UCSD-AML1 (cell line): ENCODE data around the gene RAPGEF4.

Experiments
- DNase-seq: peaks from one replicate; lab custom pipeline; 2025; ENCODE audit not compliant: unreplicated experiment; lab: John Stamatoyannopoulos, UW

The RAPGEF4 gene

DNA sequence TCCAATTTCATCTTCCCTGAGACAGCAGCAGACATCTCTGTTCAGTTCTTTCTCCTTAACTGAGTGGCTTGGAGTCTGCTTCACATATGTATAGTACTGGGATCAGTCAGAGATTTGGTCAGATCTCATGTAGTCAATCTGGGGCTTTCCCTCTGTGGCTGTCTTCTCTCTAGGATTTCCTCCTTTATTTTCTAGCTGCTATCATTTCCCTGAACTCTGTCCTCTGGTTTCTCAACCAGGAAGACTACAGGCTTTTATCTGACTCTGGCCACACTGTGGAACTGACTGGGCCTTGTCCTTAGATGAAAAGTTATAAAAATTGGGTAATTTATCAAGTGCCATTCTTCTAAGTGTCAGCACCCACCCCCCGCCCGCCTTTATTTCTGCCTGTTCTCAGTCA is 121.0 kb downstream of the RAPGEF4 start:
- DNase-seq = no peak

DNA sequence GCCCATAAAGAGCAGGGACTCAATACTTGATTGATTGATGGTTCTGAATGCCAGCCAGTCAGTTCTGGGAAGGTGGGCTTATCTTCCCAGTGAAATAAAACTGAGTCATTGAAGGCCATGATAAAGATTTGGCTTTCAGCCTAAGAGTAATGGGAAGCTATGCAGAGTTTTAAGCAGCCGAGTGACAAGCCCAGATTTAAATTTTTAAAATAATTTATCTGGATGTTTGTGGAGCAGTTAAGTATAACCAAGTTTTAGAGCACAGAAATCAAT is 122.8 kb downstream of the RAPGEF4 start:
- DNase-seq = no peak

DNA sequence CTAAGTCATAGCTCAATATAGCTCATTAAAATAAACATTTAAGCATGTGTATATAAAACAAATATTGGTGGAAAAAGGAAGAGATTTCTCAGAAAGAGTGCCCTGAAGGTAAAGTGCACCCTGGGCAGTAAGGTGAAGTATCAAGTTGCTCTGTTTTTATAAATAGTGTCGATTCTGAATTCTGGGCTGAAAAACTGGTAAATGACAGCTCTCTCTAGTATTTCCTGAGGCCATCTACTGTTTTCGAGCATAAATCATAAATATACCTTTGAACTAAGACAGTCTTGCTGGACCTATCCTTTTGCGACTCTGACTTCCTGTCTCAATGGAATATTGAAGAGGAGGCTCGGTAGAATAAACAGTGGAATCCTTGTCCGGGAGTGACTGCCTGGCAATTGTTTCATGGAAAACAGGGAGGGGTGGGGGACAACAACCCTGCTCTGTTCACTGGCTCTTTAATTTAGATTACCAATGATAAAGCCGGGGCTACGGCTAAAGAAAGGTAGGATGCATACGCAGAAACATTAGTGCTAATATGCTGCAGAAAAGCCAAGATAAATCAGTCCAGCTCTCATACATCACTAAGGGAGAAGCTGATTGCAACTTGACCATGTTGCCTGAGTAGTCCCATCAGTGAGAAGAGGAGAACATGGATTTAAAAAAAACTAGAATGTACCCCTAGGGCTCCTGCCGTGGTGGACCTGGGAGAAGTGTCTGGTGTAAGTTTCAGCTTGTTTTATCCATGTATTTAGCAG is 124.1 kb downstream of the RAPGEF4 start:
- DNase-seq = no peak

DNA sequence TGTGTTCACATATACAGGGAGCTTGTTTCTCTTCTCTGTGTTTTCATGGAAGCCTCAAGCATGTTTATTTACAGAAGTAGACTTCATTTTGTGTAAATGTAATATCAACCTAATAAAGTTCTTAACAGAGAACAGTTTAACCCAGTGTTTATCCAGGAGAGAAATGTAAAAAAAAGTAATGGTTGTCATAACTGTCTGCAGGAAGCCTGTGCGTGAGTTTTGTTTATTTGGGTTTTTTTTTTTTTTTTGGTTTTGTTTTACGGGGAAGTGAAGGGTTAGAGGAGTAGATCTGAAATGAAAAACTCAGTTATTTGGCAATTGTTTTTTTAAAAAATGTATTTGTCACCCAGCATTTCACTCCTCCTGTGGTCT is 124.7 kb downstream of the RAPGEF4 start:
- DNase-seq = no peak

DNA sequence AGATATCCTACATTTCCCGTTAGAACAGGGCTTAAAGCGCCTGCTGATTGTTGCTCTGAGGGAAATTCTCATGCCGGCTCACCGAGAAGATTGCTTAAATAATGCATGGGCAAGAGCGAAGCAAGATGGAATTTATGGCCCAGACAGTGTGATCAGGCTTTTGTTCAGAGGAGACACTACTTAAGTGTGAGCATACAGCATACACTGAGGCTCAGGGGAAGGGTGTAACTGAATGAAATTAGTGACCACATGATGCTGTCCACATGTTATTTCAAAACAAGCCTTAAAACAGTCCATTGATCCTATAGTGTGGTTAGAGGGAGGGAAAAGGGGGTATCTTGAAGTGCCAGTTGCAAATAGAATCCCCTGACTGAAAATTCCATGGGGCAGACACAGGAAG is 125.5 kb downstream of the RAPGEF4 start:
- no peak for DNase-seq

DNA sequence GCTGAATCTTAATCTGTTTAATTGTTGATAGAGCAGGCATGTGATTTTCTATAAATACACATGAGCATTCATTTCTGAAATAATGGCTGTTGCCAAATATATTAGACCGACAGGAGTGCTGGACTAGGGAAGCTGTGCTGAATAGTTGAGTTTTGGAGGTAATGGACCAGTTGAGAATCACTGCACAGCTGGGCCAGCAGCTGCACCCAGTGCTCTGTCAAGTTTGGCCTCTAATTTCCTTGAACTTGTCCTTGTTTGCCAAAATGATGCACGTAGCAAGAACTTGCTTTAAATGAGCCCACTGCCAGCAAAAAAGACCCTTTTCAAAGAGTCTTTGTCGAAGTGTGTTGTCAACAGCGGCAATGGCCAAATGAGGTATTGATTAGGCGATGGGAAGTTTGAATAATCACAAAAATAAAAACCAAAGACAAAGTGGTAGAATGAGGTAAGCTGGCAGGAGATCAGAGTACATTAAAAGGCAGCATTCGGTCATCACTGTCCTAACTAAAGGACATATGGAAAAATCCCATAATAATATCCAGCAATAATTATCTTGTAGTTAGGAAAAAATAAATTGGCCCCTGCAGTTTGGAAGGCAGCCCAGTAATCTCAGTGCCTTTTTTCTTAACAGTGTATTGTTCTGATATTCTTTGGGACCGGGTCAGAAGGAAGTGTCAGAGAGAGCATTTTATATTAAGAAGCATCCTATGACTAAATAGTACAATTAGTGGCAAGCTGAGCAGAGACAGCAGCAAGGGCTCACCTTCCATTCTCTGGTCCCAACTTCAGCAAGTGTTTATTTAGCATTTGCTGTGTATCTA is 126.2 kb downstream of the RAPGEF4 start:
- no peak for DNase-seq

DNA sequence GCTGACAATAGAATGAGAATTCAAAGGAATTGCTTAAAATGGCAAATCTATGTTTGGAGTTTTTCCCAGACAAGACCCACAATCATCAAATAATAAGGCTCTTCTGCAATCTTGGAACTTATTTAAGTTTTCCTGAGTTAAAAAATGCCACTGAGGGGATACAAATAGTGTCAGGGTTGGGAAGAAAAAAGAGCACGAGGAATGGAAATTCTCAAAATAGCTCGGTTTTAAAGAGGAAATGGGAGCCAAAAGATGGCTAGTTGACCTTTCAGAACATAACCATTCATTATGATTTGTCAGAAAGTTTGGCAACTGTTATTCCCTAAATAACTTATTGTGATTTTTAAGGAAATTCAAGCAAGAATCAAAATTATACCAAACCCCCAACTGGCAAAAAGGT is 127.7 kb downstream of the RAPGEF4 start:
- no peak for DNase-seq

DNA sequence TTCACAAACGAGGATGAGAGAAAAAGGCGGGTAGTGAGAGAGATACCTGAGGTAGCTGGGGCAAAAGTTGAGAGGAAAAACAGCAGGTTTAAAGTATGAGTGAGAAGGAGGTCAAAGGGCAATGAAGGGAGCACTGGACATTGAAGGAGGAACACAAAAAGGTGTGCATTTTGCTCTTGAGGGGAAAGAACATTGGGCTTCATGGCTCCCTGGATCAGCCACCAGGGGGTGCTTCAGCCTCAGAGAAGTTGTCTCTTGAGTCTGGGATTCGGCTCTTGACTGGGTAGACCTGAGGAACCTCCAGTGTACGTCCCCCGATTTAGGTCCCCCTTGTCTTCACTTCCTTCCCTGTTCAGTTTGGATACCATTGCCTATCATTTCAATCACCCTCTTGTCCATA is 128.5 kb downstream of the RAPGEF4 start:
- DNase-seq = peak; percentile 47

DNA sequence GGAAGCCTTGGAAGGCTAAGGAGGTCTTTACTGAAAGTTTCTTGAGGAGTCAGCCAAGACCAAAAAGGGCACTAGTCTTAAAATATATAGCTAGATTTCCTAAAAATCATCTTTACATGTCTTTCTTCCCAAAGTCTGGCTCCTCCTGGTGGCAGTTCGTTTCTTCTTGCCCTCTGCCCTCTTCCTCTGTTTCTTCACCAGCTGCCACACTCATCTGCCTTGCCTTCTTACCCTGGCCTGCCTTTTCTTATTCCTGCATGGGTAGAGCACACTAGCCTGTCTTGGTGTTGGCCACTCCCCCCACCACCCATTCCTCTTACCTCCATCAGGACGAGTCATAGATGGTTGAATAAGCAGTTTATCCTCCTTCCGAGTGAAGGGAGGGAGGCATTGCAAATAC is 129.8 kb downstream of the RAPGEF4 start:
- no peak for DNase-seq

DNA sequence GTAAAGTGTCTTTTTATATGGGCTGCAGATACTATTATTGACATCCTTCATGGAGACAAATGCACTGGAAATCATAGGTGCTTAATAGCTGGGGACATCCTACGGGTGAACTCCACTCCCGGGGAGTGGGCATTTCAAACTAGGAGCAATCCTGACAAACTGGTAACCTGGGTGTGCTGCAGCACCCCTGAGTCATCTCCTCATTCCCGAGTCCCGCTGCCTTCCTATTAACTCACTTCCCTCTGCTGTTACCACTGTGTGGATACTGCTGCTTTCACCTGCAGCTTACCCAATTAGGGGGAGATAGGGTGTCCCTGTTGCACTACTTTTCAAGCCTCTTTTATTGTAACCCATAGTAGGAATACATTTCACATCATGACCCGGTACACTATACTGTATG is 134.2 kb downstream of the RAPGEF4 start:
- no peak for DNase-seq

DNA sequence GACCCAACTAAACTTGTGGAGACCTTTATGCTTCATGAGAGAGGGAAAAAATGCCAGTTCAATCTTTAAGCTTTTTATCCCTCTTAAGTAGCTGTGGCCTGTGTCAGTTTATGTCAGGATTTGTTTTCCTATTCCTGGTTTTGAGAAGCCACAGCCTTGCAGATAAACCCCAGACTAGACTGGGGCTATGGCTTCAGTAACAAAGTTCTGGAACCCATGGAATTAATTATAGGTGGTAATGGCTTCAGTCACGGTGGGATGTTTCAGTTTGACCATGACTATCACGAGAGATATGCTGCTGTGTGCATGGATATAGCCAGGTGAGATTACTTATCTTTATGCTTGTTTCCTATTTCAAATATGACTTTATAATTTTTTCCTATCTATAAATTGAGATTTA is 134.8 kb downstream of the RAPGEF4 start:
- no peak for DNase-seq

DNA sequence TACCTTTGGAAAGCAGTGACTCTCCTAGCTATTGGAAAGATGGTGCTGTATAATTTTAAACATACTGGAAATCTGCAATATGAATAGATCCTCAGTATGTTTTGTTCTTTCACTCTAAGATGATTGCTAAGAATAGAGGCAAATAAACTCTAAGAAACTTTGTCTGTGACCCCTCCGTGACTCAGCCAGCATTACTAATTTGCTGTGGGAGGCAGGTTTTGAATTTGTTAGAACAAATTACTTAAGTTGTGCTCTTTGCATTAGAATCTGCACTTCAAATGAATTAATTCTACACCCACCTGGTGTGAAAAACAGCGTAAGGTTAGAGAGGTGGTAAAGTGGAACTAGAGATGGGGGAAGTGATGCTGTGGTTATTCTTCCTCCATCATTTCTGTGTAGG is 142.2 kb downstream of the RAPGEF4 start:
- no peak for DNase-seq

DNA sequence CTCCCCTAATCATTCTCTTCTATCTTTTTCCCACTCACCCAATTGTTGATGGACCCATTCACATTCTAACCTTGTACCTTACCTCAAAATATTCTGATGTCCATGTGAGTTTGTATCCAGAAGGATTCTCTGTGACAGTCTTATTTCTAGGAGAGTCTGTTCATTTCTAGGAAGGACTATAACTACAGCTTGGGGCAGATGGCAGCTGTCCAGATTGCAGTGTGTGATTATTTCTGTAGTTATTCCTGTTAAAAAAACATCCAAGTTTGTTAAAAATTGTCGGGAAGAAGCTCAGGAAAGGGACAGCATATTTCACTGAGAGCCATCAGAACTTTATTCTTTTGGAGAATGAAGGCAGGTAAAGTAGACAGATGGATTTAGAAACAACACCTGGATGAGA is 142.6 kb downstream of the RAPGEF4 start:
- DNase-seq = no peak

DNA sequence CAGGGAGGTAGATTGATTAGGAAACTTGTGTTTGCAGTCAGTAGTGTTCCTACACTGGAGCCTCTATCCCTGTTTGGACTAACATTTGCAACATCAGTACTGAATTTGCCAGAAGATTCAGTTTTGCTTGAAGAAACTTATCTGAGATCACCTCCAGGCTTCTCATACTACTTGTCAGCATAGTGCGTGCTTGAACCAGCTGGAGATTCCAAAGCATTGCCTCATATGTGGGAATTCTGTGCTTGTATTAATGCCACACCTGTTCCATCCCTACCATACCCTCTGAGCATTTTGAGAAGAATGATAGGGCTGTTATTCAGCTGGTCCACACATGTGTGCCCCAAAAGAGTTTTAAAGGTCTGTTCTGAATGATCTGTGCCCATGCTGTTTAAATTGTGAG is 148.7 kb downstream of the RAPGEF4 start:
- DNase-seq = no peak

DNA sequence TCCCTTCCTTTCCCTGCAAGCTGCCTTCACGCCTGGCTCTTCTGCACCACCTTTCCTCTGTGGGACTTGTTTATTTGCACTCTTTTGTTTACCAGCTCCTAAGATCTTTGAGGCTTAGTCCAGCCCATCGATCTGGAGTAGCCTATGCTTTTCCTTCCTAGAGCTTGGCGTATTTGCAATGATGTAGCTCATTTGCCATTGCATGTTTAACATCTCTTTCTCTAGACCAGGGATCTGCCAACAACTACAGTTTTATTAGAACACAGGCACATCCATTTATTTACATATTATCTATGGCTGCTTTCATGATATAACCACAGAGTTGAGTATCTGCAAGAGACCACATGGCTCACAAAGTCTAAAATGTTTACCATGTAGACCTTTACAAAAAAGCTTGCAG is 150.4 kb downstream of the RAPGEF4 start:
- DNase-seq = no peak

DNA sequence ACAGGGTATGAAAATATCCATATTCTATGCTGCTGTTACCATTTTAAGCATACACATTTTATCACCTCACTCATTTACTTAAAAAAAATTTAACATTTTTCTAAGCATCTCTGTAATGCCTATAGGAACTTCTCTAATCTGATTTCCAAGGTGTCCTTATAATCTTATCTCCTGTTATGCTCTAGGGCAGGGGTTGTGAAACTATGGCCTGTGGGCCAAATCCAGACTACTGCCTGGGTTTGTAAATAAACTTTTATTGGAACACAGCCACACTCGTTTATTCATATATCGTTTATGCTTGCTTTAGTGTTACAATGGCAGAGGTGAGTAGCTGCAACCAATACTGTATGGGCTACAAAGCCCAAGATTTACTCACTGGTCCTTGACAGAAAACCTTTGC is 151.6 kb downstream of the RAPGEF4 start:
- DNase-seq = no peak

DNA sequence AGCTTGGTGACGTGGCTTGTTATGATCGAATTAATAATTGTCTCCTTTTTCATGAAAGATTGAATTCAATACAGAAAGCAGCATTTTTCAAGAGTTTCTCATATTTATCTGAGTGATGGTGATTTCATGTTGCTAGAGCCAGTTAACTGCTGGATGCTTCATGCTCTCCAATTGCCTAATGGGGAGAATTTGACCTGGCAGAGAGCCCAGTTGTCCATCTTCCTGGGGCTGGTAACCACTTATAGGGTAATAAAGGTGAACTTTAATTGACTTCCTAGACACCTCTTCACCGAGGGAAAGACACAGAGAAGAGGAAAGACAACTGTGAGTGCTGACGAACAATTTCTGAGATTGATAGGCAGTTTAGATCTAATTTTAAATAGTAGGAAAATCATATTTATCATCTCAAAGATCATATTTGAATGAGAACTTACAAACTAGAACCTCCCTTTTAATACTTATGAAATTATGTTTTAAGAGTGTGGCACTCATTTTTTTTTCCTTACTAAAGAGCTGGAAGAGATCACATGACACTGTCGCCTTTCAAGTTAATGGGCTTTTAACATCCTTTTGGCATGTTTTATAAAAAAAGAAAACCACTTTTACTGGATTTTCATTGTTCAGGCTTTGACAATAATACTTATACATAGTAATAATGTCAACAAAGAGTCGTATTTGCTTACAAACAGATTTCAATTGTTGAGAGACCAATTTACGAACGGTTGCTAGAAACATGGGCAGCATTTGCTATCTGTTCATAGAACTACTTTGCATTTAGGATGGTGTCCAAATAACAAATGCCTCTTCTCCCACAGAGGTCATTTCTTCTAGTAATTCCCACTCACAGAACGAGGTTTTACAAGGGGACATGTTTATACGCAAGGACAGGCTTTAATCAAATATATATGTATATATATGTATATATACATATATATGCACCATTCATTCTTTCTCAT is 153.3 kb downstream of the RAPGEF4 start:
- DNase-seq = no peak

DNA sequence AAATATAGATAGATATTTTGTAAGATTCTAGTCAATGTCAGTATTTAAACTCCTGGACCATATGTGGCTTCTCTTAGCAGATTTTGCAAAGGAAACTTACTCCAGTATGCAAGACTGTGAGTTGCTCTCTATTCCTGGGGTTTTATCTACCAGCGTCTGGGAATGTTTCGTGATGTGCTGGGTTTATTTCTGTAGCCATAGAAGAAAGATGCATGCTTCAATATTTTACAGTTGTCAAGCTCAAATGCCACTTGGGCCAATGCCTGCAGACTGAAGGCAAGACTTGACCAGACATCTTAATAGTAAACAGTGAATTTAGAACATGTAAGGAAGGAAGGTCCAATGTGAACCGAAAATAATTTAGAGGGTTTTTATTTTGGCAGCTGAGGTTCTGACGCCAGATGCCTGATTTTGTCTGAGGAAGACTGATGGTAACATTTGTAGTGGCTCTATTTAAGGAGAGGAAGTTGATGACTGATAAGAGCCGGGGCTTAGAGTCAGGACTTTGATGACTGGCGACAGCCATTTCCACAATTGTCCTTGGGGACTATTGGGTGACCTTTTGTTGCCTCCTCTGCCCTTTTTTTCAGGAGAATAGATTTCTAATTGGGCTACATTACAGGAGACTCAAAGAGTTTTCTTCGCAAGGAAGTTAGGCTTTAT is 154.3 kb downstream of the RAPGEF4 start:
- no peak for DNase-seq

DNA sequence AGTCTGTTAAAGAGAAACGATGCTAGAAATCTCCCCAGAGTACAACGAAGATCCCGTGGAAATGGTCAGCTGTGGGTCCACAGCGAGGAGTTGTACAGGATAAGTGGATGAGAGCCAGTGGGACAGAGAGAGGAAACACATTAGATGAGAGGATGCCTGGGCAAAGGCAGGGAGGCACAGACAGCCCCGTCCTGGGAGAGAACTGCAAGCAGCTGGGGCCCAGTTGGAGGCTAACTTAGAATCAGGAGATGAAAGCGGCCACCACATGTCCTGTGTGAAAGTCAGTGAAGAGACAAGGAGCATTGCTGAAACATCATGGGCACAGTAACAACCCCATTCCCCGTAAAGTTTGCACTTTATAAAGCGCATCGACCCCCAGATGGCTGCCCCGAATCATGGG is 157.5 kb downstream of the RAPGEF4 start:
- no peak for DNase-seq

DNA sequence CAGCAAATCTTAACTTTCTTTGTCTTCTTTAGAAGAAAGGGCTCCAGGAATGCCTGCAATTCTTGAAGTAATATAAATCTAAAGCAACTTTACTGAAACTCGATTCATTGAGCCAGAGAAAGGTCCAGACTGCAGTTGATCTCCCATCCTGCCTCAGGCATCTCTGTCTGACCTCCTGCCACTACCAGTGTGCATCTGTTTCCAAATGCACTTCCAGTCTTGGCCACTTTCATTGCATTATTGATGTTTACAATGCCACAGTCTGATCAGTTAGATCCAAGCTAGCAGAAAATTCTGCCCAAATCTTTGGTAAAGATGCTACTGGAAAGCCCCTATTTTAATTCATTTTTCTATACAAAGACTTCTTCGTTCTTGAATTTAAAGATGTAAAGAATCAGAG is 158.0 kb downstream of the RAPGEF4 start:
- no peak for DNase-seq

DNA sequence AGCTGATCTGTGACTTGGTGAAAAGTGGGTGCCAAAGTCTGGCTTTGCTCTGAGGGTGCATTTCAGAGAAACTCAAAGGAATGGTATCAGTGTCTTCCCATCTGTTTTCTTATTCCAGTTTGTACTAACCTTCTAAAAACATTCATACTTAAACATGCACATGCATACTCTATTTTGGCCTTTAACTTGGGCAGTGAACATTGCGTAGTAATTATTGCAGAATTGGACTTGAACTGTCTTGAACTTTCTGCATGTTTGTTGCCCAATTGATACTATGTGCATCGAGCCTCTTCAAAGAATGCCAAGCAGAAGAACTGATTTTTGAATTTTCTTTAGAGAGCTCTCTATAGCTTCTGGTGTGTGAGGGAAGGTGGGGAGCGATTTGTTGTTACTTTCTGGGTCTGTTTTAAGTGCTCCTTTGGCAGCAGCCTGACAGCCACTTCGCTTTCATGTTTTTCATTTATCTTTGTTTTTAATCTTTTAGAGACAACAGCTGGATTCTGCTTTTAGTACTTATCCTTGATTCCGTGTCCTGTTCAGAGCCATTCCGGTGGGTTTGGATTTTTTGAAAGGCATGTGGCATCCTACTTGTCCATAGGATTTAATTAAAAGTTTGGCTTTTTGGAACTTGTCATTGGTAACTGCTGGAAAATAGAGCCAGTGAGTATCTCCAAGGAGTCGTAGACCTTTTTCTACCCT is 159.2 kb downstream of the RAPGEF4 start:
- DNase-seq = no peak
